Nephron (organoid): Measurements from ENCODE around the gene SEMA5A.

Experiments used
- H3K27ac Mint-ChIP-seq, 3 experiments: 2 replicates each; pipeline ENCODE4 v1.8.0; 2020; ENCODE audit warnings: mixed read lengths in 3 of 3, mild to moderate bottlenecking in 2 of 3, moderate library complexity in 1 of 3
- H3K27me3 Mint-ChIP-seq: 2 replicates; pipeline ENCODE4 v1.8.0; 2021; ENCODE audit warnings: low read depth, mild to moderate bottlenecking, moderate library complexity, mixed read lengths
- H3K36me3 Mint-ChIP-seq: 2 replicates; pipeline ENCODE4 v1.8.0; 2020; ENCODE audit warnings: low read depth, mixed read lengths
- H3K4me1 Mint-ChIP-seq: 2 replicates; pipeline ENCODE4 v1.8.0; 2020; ENCODE audit warnings: mixed read lengths
- H3K4me3 Mint-ChIP-seq, 3 experiments: 2 replicates each; pipeline ENCODE4 v1.8.0; 2020; ENCODE audit warnings: mild to moderate bottlenecking in 3 of 3, mixed read lengths in 3 of 3, moderate library complexity in 2 of 3
- H3K9me3 Mint-ChIP-seq: 2 replicates; pipeline ENCODE4 v1.8.0; 2020; ENCODE audit warnings: mixed read lengths
- CTCF ChIP-seq, 3 experiments: fragments of 200-600 bp; sonication (generic); IDR thresholded peaks; one replicate each; pipeline ENCODE4 v1.5.0; 2021; ENCODE audit warnings: antibody characterized with exemption in 3 of 3; ENCODE audit not compliant: unreplicated experiment in 3 of 3

SEMA5A gene

GRCh38 chr5:9339206-9339818 is 206.6 kb downstream of the SEMA5A start:
- Mint-ChIP-seq H3K9me3 (no peaks in the 10 kb centered on the region), H3K36me3 (peaks cover 9% of the 10 kb centered on the region), H3K4me1 (peaks cover 32% of the 10 kb centered on the region), H3K4me3 (no peak overlapping the region), H3K27me3 (no peaks in the 10 kb centered on the region), H3K27ac (peak overlapping the region in 2 of 3 experiments; percentile 30 to 69)
- peak; percentile 24 to 41 (median 34) for TF ChIP-seq CTCF (IDR thresholded peaks at IDR 0.05; ENCODE audit: unreplicated experiment in 3 of 3)

GRCh38 chr5:9338796-9339195 is 207.1 kb downstream of the SEMA5A start:
- peak overlapping the region in 1 of 3 experiments; percentile 69 for H3K27ac Mint-ChIP-seq
- peaks cover 9% of the 10 kb centered on the region for H3K36me3 Mint-ChIP-seq
- no peaks in the 10 kb centered on the region for H3K27me3 Mint-ChIP-seq
- peaks cover 32% of the 10 kb centered on the region for H3K4me1 Mint-ChIP-seq
- no peak overlapping the region for H3K4me3 Mint-ChIP-seq
- no peak for TF ChIP-seq CTCF (IDR thresholded peaks at IDR 0.05; ENCODE audit: unreplicated experiment in 3 of 3)
- H3K9me3 Mint-ChIP-seq, result no peaks in the 10 kb centered on the region

- H3K9me3 Mint-ChIP-seq, result no peaks in the 10 kb centered on the region
- H3K4me1 Mint-ChIP-seq, result peaks cover 32% of the 10 kb centered on the region
- H3K27ac Mint-ChIP-seq, result peak overlapping the region; percentile 6 to 69 (median 34)
- H3K27me3 Mint-ChIP-seq, result no peaks in the 10 kb centered on the region
- TF ChIP-seq CTCF (IDR thresholded peaks at IDR 0.05; ENCODE audit: unreplicated experiment in 3 of 3), result no peak
- no peak overlapping the region for H3K4me3 Mint-ChIP-seq
- H3K36me3 Mint-ChIP-seq, result peaks cover 9% of the 10 kb centered on the region
Observed at GRCh38 chr5:9337928-9338595, 207.8 kb downstream of the SEMA5A start.

GRCh38 chr5:9335754-9336495 is 209.9 kb downstream of the SEMA5A start:
- no peaks in the 10 kb centered on the region for H3K9me3 Mint-ChIP-seq
- no peak overlapping the region for H3K4me3 Mint-ChIP-seq
- no peaks in the 10 kb centered on the region for H3K27me3 Mint-ChIP-seq
- no peak overlapping the region for H3K27ac Mint-ChIP-seq
- TF ChIP-seq CTCF (IDR thresholded peaks at IDR 0.05; ENCODE audit: unreplicated experiment in 3 of 3), result no peak
- peaks cover 30% of the 10 kb centered on the region for H3K4me1 Mint-ChIP-seq
- peaks cover 12% of the 10 kb centered on the region for H3K36me3 Mint-ChIP-seq

- TF ChIP-seq CTCF (IDR thresholded peaks at IDR 0.05; ENCODE audit: unreplicated experiment in 3 of 3), result no peak
- Mint-ChIP-seq H3K27me3 (no peaks in the 10 kb centered on the region), H3K4me1 (peaks cover 25% of the 10 kb centered on the region), H3K9me3 (no peaks in the 10 kb centered on the region), H3K36me3 (peaks cover 12% of the 10 kb centered on the region), H3K4me3 (no peak overlapping the region), H3K27ac (no peak overlapping the region)
Observed at GRCh38 chr5:9335269-9335668, 210.6 kb downstream of the SEMA5A start.
